Fibroblast of lung (primary cell): Measurements from ENCODE around the gene SCRN2. TPM values are rescaled to one million over a fixed set of nuclear protein-coding genes. Genes with fewer than 3 reads are reported as not detected.

ENCODE experiments used
- DNase-seq, 2 donors: peaks; one replicate each; pipeline versions ENCODE4 v3.0.0 to v3.0.0-alpha.2; 2010; ENCODE audit warnings: low read depth in 2 of 2
- H2AFZ ChIP-seq: 2 replicates; pipeline ENCODE4 v1.5.1; 2012; ENCODE audit warnings: low read length, control low read depth, inconsistent platforms
- H3K27ac ChIP-seq: 2 replicates; pipeline ENCODE4 v1.5.1; 2011; ENCODE audit warnings: low read length, control low read depth; ENCODE audit not compliant: insufficient read depth
- H3K27me3 ChIP-seq: 2 replicates; pipeline ENCODE4 v1.5.1; 2011; ENCODE audit warnings: mild to moderate bottlenecking, low read length; ENCODE audit not compliant: control insufficient read depth, insufficient read depth
- H3K36me3 ChIP-seq: 2 replicates; pipeline ENCODE4 v1.5.1; 2011; ENCODE audit warnings: low read length; ENCODE audit not compliant: control insufficient read depth, insufficient read depth
- H3K4me1 ChIP-seq: 2 replicates; pipeline ENCODE4 v1.5.1; 2011; ENCODE audit warnings: low read length; ENCODE audit not compliant: control insufficient read depth, insufficient read depth; ENCODE audit errors: extremely low read depth
- H3K4me2 ChIP-seq: 2 replicates; pipeline ENCODE4 v1.5.1; 2011; ENCODE audit warnings: low read length, control low read depth; ENCODE audit not compliant: insufficient read depth; ENCODE audit errors: extremely low read depth
- H3K4me3 ChIP-seq, 4 experiments: fragments of 200-600 bp in 1 of 4; sonication (generic) in 1 of 4; replicated peaks in 1 of 4; 2 replicates each; pipeline ENCODE4 v1.5.1; 2011 to 2016; ENCODE audit warnings: low read length in 4 of 4, low read depth in 3 of 4, mild to moderate bottlenecking in 3 of 4, control low read depth in 2 of 4, inconsistent platforms in 1 of 4, mixed read lengths in 1 of 4; ENCODE audit not compliant: insufficient read depth in 1 of 4; ENCODE audit errors: control extremely low read depth in 1 of 4
- H3K79me2 ChIP-seq: 2 replicates; pipeline ENCODE4 v1.5.1; 2012; ENCODE audit warnings: mild to moderate bottlenecking, low read length, inconsistent platforms; ENCODE audit not compliant: control insufficient read depth, insufficient read depth
- H3K9ac ChIP-seq: 2 replicates; pipeline ENCODE4 v1.5.1; 2011; ENCODE audit warnings: mild to moderate bottlenecking, low read length, control low read depth; ENCODE audit not compliant: insufficient read depth
- H3K9me3 ChIP-seq: 2 replicates; pipeline ENCODE4 v1.5.1; 2012; ENCODE audit warnings: low read depth, low read length; ENCODE audit not compliant: control insufficient read depth, insufficient read depth
- H4K20me1 ChIP-seq: 2 replicates; pipeline ENCODE4 v1.5.1; 2011; ENCODE audit warnings: low read length; ENCODE audit not compliant: control insufficient read depth, insufficient read depth; ENCODE audit errors: extremely low read depth
- CTCF ChIP-seq, 2 donors: IDR thresholded peaks in 1 of 2; conservative IDR thresholded peaks in 1 of 2; 1 replicate in 1 of 2; 2 replicates in 1 of 2; pipeline ENCODE4 v1.5.1; 2011 to 2012; ENCODE audit warnings: low read length in 2 of 2, control low read depth in 1 of 2, inconsistent platforms in 1 of 2, low read depth in 1 of 2, mild to moderate bottlenecking in 1 of 2
- EZH2 ChIP-seq: IDR thresholded peaks from 2 replicates; pipeline ENCODE4 v1.5.1; 2012; ENCODE audit warnings: low read length, control low read depth, mild to moderate bottlenecking; ENCODE audit errors: missing control alignments
- polyA plus RNA-seq, 2 donors: library from polyadenylated mRNA; depleted of rRNA in 1 of 2; stranded (reverse) in 1 of 2; unstranded in 1 of 2; fragments of >200 nt; gene quantifications; 2 replicates each; pipeline ENCODE4 v1.2.1, GENCODE V29; 2011 to 2012; ENCODE audit warnings: missing spikeins in 1 of 2
- total RNA-seq: library from RNA; depleted of rRNA; stranded (reverse); fragments of >200 nt; gene quantifications from 2 replicates; pipeline ENCODE4 v1.2.1, GENCODE V29; 2014

The SCRN2 gene
- total and polyA plus RNA-seq, 2 donors (not counting 1 experiment from before 2014, with no cell fraction given): 10.6 to 40.8 TPM

- TF ChIP-seq CTCF (conservative IDR thresholded peaks at IDR 0.05 in 1 of 2, IDR thresholded peaks at IDR 0.05 in 1 of 2; ENCODE audit: low read depth in 1 of 2, low read length in 2 of 2) (no peak), EZH2 (no peak)
- Histone ChIP-seq H3K4me1 (peaks cover under 1% of the 10 kb centered on the region), H3K9me3 (no peaks in the 10 kb centered on the region), H3K9ac (no peak overlapping the region), H2AFZ (no peak overlapping the region), H3K4me2 (no peak overlapping the region), H3K27ac (no peak overlapping the region), H3K79me2 (no peaks in the 10 kb centered on the region), H3K4me3 (no peak overlapping the region), H4K20me1 (no peaks in the 10 kb centered on the region), H3K27me3 (peaks cover 22% of the 10 kb centered on the region), H3K36me3 (no peaks in the 10 kb centered on the region)
- no peak for DNase-seq
These were observed 36.4 kb upstream of the SCRN2 start for GRCh38 chr17:47877368-47878034.

- no peak overlapping the region for H3K4me2 ChIP-seq
These were observed 34.2 kb upstream of the SCRN2 start for GRCh38 chr17:47875011-47875985.

More at GRCh38 chr17:47875011-47875985, 34.2 kb upstream of the SCRN2 start:
- peak in 1 of 2 donors; percentile 27 for DNase-seq
- Histone ChIP-seq H3K4me3 (no peak overlapping the region), H3K79me2 (no peaks in the 10 kb centered on the region), H4K20me1 (no peaks in the 10 kb centered on the region), H3K27ac (no peak overlapping the region), H2AFZ (no peak overlapping the region), H3K4me1 (no peaks in the 10 kb centered on the region), H3K36me3 (no peaks in the 10 kb centered on the region), H3K9me3 (no peaks in the 10 kb centered on the region), H3K9ac (no peak overlapping the region), H3K27me3 (peaks cover 36% of the 10 kb centered on the region)
- no peak for TF ChIP-seq CTCF (conservative IDR thresholded peaks at IDR 0.05 in 1 of 2, IDR thresholded peaks at IDR 0.05 in 1 of 2; ENCODE audit: low read depth in 1 of 2, low read length in 2 of 2)
- TF ChIP-seq EZH2: no peak
